K562 (cell line): ENCODE measurements around the gene SPNS1. TPM values are rescaled to one million over a fixed set of nuclear protein-coding genes. Genes with fewer than 3 reads are reported as not detected.

Experiments
- ATAC-seq: fragments of 200-7000 bp; cut with Tn5 transposase; 3 replicates; pipeline ENCODE4 v1.9.1; 2020; ENCODE audit warnings: moderate library complexity
- BruUV-seq: library from RNA; stranded (reverse); fragments of 400-500 nt; replicated peaks from 2 replicates; lab custom pipeline; 2021; lab: Mats Ljungman, UMichigan
- CTCF ChIA-PET: fragments of 300-600 bp; formaldehyde crosslinking; extraction: SDS; loops from one replicate; lab custom pipeline; 2021; ENCODE audit warnings: low intra/inter-chr PET ratio; lab: Yijun Ruan, JAX
- POLR2A ChIA-PET: fragments of 300-600, 350-650 bp; sonication (Branson Sonifier 250); formaldehyde crosslinking; extraction: SDS; loops from one replicate; lab custom pipeline; 2021; ENCODE audit warnings: antibody characterized with exemption, inconsistent platforms; lab: Yijun Ruan, JAX
- DNase-seq, 4 experiments: peaks; one replicate each; pipeline versions ENCODE4 v3.0.0 to v3.0.0-alpha.2; 2011 to 2018; ENCODE audit warnings: low spot score in 3 of 4, mixed read lengths in 3 of 4; ENCODE audit errors: extremely low read depth in 1 of 4
- FAIRE-seq: peaks from 2 replicates; lab custom pipeline; 2011; peaks lifted over from hg19 to GRCh38; lab: Jason Lieb, UNC
- H2AFZ ChIP-seq: 2 replicates; pipeline ENCODE4 v1.6.0; 2011; ENCODE audit warnings: low read depth, low read length, control low read depth, inconsistent platforms
- H3K27ac ChIP-seq: fragments of 200-600 bp; 3 replicates; pipeline ENCODE4 v1.8.0; 2011; ENCODE audit warnings: low read depth, mild to moderate bottlenecking, control low read depth, inconsistent platforms, low read length, moderate library complexity, mixed read lengths; ENCODE audit errors: extremely low read depth
- H3K27me3 ChIP-seq, 2 experiments: fragments of 300-600 bp in 1 of 2; 2 replicates in 1 of 2; 3 replicates in 1 of 2; pipeline versions ENCODE4 v1.6.0 to v1.8.0; 2011; ENCODE audit warnings: inconsistent platforms in 2 of 2, low read length in 2 of 2, mild to moderate bottlenecking in 1 of 2, mixed read lengths in 1 of 2, moderate library complexity in 1 of 2; ENCODE audit not compliant: control insufficient read depth in 2 of 2, insufficient read depth in 2 of 2
- H3K36me3 ChIP-seq: fragments of 300-600 bp; 3 replicates; pipeline ENCODE4 v1.8.0; 2011; ENCODE audit warnings: mild to moderate bottlenecking, low read length, inconsistent platforms; ENCODE audit not compliant: control insufficient read depth, insufficient read depth
- H3K4me1 ChIP-seq, 2 experiments: fragments of 200-600 bp in 1 of 2; replicated peaks in 1 of 2; 2 replicates in 1 of 2; 3 replicates in 1 of 2; pipeline versions ENCODE4 v1.5.1 to v1.8.0; 2011; ENCODE audit warnings: inconsistent platforms in 2 of 2, low read length in 2 of 2, mild to moderate bottlenecking in 1 of 2, mixed read lengths in 1 of 2, moderate library complexity in 1 of 2; ENCODE audit not compliant: control insufficient read depth in 2 of 2, insufficient read depth in 2 of 2
- H3K4me2 ChIP-seq: 2 replicates; pipeline ENCODE4 v1.6.1; 2011; ENCODE audit warnings: low read length, control low read depth, inconsistent platforms, mixed read lengths; ENCODE audit not compliant: insufficient read depth
- H3K4me3 ChIP-seq: fragments of 200-600 bp; sonication (generic), shearing (Covaris generic); 2 replicates; pipeline ENCODE4 v1.5.1; 2016; ENCODE audit warnings: control low read depth, inconsistent platforms
- H3K79me2 ChIP-seq: fragments of 200-600 bp; 3 replicates; pipeline ENCODE4 v1.8.0; 2011; ENCODE audit warnings: low read length, inconsistent platforms; ENCODE audit not compliant: control insufficient read depth, insufficient read depth
- H3K9ac ChIP-seq, 2 experiments: 2 replicates each; pipeline versions ENCODE4 v1.6.0 to v1.6.1; 2011; ENCODE audit warnings: low read depth in 2 of 2, low read length in 2 of 2, control low read depth in 1 of 2, inconsistent platforms in 1 of 2, mild to moderate bottlenecking in 1 of 2, mixed read lengths in 1 of 2; ENCODE audit not compliant: insufficient read depth in 1 of 2
- H3K9me1 ChIP-seq: one replicate; pipeline ENCODE4 v1.6.0; 2011; ENCODE audit warnings: inconsistent platforms, mild to moderate bottlenecking, low read length, moderate library complexity; ENCODE audit not compliant: control insufficient read depth, insufficient read depth
- H3K9me3 ChIP-seq: replicated peaks from 2 replicates; pipeline ENCODE4 v1.5.1; 2011; ENCODE audit warnings: low read depth, low read length, inconsistent platforms; ENCODE audit not compliant: control insufficient read depth, insufficient read depth
- H4K20me1 ChIP-seq: replicated peaks from 2 replicates; pipeline ENCODE4 v1.6.1; 2011; ENCODE audit warnings: low read length, inconsistent platforms, mixed read lengths; ENCODE audit not compliant: control insufficient read depth, insufficient read depth
- CREB1 ChIP-seq, 2 experiments: sonication (generic) in 1 of 2; formaldehyde crosslinking in 1 of 2; IDR thresholded peaks; 2 replicates each; pipeline versions ENCODE4 v1.6.1 to v1.8.0; 2012 to 2022; ENCODE audit warnings: inconsistent platforms in 1 of 2, mild to moderate bottlenecking in 1 of 2, missing genetic modification reagents in 1 of 2, moderate library complexity in 1 of 2
- GATAD2A ChIP-seq: fragments of 450-650 bp; IDR thresholded peaks from 2 replicates; pipeline ENCODE4 v1.6.1; 2017
- GATAD2B ChIP-seq: fragments of 450-650 bp; IDR thresholded peaks from 2 replicates; pipeline ENCODE4 v1.6.1; 2017; ENCODE audit warnings: mild to moderate bottlenecking, borderline replicate concordance
- HIVEP1 ChIP-seq: fragments of 250-450 bp; sonication (Bioruptor Pico); IDR thresholded peaks from 2 replicates; pipeline ENCODE4 v1.4.0; 2020; ENCODE audit warnings: mild to moderate bottlenecking
- HNRNPLL ChIP-seq: fragments of 200-400 bp; formaldehyde crosslinking; IDR thresholded peaks from 2 replicates; pipeline ENCODE4 v1.6.1; 2017; ENCODE audit warnings: low read length, low read depth, mild to moderate bottlenecking; ENCODE audit not compliant: poor library complexity, severe bottlenecking
- ILF3 ChIP-seq: fragments of 450-650 bp; IDR thresholded peaks from 2 replicates; pipeline ENCODE4 v1.6.1; 2018; ENCODE audit warnings: antibody characterized with exemption, mild to moderate bottlenecking, moderate library complexity, borderline replicate concordance
- NFIC ChIP-seq: fragments of 450-650 bp; IDR thresholded peaks from 2 replicates; pipeline ENCODE4 v1.6.1; 2017; ENCODE audit warnings: mild to moderate bottlenecking, inconsistent platforms
- POLR2G ChIP-seq: fragments of 200-400 bp; formaldehyde crosslinking; IDR thresholded peaks from 2 replicates; pipeline ENCODE4 v1.6.1; 2017; ENCODE audit warnings: low read depth, mild to moderate bottlenecking, antibody characterized with exemption, low read length, moderate library complexity
- PRPF4 ChIP-seq: fragments of 200-400 bp; formaldehyde crosslinking; IDR thresholded peaks from one replicate; pipeline ENCODE4 v1.6.1; 2017; ENCODE audit warnings: low read length, low read depth, mild to moderate bottlenecking; ENCODE audit not compliant: insufficient read depth, poor library complexity, severe bottlenecking
- RBBP5 ChIP-seq: fragments of 200-600 bp; sonication (generic); IDR thresholded peaks from 2 replicates; pipeline ENCODE4 v1.6.1; 2012; ENCODE audit warnings: borderline replicate concordance, mild to moderate bottlenecking, low read length, control low read depth, inconsistent platforms; ENCODE audit not compliant: insufficient read depth, poor library complexity, severe bottlenecking
- SREBF2 ChIP-seq: sonication (generic); formaldehyde crosslinking; IDR thresholded peaks from 2 replicates; pipeline ENCODE4 v1.4.0; 2020; ENCODE audit warnings: mild to moderate bottlenecking, missing genetic modification reagents
- WGBS: fragments of 100-300 bp; shearing (Covaris generic); methylation state at CpG from one replicate; pipeline ENCODE4 v1.1.6; 2016; ENCODE audit warnings: low coverage, mixed read lengths; ENCODE audit not compliant: insufficient coverage; ENCODE audit errors: missing lambda C conversion rate; 5-methylcytosine and 5-hydroxymethylcytosine counted together
- in situ Hi-C: fragments of 300-500 bp; cut with MboI; formaldehyde crosslinking; loops from 4 replicates; pipeline ENCODE4 v1.15.0; 2018; ENCODE audit warnings: inconsistent platforms, mixed read lengths
- intact Hi-C: fragments of 100-400 bp; cut with micrococcal nuclease; formaldehyde crosslinking; loops from 2 replicates; pipeline ENCODE4 v1.14.2; 2022
- polyA plus RNA-seq, 8 experiments: library from polyadenylated mRNA; depleted of rRNA in 4 of 8; stranded (reverse) in 5 of 8; unstranded in 3 of 8; fragments of >200 nt; fragmentation: Nextera tagmentation in 2 of 8; fragmentation: Illumina TruSeq in 1 of 8; extraction: Ambion mirVana in 2 of 8; extraction: Trizol in 1 of 8; gene quantifications; 2 replicates each; pipeline versions ENCODE4 v1.2.1 to v1.2.3, GENCODE V29; 2011 to 2014; ENCODE audit warnings: inconsistent platforms in 1 of 8, missing spikeins in 1 of 8
- total RNA-seq, 7 experiments: library from RNA; depleted of rRNA in 6 of 7; stranded (reverse); fragments of >200 nt in 6 of 7; fragmentation: Illumina TruSeq in 2 of 7; extraction: Trizol in 2 of 7; gene quantifications; 2 replicates each; pipeline versions ENCODE4 v1.2.1 to v1.2.3, GENCODE V29; 2011 to 2021; ENCODE audit warnings: low replicate concordance in 1 of 7
- TF ChIP-seq, protein P1 (sequence below): fragments of 450-650 bp; IDR thresholded peaks from 2 replicates; pipeline ENCODE4 v1.6.1; 2016; ENCODE audit warnings: missing biosample characterization, missing genetic modification characterization
- TF ChIP-seq, protein P2 (sequence below), 2 experiments: fragments of 450-650 bp; IDR thresholded peaks; 2 replicates each; pipeline ENCODE4 v1.6.1; 2016; ENCODE audit warnings: mild to moderate bottlenecking in 2 of 2, borderline replicate concordance in 1 of 2, low read depth in 1 of 2, moderate library complexity in 1 of 2

SPNS1 gene
- total and polyA plus RNA-seq, 9 of the 15 experiments (the other 6 are each of a cell fraction or from before 2014, with no cell fraction given) = 0.58 to 64.9 (median 13.7) TPM

DNA sequence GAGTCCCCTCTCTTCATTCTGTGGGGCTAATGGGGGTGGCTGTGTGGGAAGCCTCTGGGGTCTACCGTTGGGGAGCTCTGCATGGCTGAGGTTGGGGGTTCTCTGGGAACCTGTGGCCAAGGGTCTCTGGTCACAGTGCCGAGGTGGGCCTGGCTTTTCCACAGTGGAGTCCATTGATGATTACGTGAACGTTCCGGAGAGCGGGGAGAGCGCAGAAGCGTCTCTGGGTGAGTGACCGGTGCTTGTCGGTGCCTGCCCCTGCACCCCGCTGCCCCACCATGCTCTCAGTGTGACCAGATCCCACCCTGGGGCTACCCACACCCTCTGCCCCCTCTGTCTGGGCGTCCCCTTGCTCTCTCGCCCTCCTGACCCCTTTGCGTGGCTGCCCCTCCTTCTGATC lies 14.8 kb downstream of the SPNS1 start:
- FAIRE-seq = no peak
- H3K9ac ChIP-seq = peak overlapping the region in 1 of 2 experiments; percentile 45; a peak in 1 of 4 replicates
- no peak overlapping the region for H3K4me2 ChIP-seq
- no peak overlapping the region for H2AFZ ChIP-seq
- CTCF ChIA-PET = no interaction called here
- H3K36me3 ChIP-seq = peaks cover 8% of the 10 kb centered on the region; the same call in 1 of the 3 replicates
- no peak overlapping the region for H3K27ac ChIP-seq
- H3K79me2 ChIP-seq = no peaks in the 10 kb centered on the region
- H3K4me1 ChIP-seq = peaks cover 0 to 41% of the 10 kb centered on the region in 2 experiments; a peak in 3 of 5 replicates
- POLR2A ChIA-PET = no interaction called here
- intact Hi-C loops (no loop called here), in situ Hi-C loops (loop anchor here (10.0 to 25.0 kb wide), 2 partner anchors 95 to 1223 kb away; no protein-coding TSS in a partner anchor)
- no peaks in the 10 kb centered on the region for H3K9me1 ChIP-seq
- no peaks in the 10 kb centered on the region for H3K27me3 ChIP-seq
- H3K4me3 ChIP-seq = no peak overlapping the region
- H3K9me3 ChIP-seq = no peaks in the 10 kb centered on the region
- DNase-seq = no peak
- no TSS peak for BruUV-seq
- no peaks in the 10 kb centered on the region for H4K20me1 ChIP-seq
- 82% methylated on average over 14 of the region's 14 CpGs for WGBS
- ATAC-seq = no peak
- TF ChIP-seq POLR2G = no peak
- TF ChIP-seq, protein P1, sequence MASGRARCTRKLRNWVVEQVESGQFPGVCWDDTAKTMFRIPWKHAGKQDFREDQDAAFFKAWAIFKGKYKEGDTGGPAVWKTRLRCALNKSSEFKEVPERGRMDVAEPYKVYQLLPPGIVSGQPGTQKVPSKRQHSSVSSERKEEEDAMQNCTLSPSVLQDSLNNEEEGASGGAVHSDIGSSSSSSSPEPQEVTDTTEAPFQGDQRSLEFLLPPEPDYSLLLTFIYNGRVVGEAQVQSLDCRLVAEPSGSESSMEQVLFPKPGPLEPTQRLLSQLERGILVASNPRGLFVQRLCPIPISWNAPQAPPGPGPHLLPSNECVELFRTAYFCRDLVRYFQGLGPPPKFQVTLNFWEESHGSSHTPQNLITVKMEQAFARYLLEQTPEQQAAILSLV (tag) = no peak
- no peak for TF ChIP-seq PRPF4
- TF ChIP-seq RBBP5 = no peak
- TF ChIP-seq CREB1 (IDR thresholded peaks at IDR 0.05) = no peak
- TF ChIP-seq CREB1 (CRISPR knock-in tag; IDR thresholded peaks at IDR 0.05) = no peak
- TF ChIP-seq NFIC = no peak
- TF ChIP-seq ILF3 = no peak
- no peak for TF ChIP-seq SREBF2 (CRISPR knock-in tag)
- no peak for TF ChIP-seq HIVEP1 (CRISPR knock-in tag)
- TF ChIP-seq, protein P2, sequence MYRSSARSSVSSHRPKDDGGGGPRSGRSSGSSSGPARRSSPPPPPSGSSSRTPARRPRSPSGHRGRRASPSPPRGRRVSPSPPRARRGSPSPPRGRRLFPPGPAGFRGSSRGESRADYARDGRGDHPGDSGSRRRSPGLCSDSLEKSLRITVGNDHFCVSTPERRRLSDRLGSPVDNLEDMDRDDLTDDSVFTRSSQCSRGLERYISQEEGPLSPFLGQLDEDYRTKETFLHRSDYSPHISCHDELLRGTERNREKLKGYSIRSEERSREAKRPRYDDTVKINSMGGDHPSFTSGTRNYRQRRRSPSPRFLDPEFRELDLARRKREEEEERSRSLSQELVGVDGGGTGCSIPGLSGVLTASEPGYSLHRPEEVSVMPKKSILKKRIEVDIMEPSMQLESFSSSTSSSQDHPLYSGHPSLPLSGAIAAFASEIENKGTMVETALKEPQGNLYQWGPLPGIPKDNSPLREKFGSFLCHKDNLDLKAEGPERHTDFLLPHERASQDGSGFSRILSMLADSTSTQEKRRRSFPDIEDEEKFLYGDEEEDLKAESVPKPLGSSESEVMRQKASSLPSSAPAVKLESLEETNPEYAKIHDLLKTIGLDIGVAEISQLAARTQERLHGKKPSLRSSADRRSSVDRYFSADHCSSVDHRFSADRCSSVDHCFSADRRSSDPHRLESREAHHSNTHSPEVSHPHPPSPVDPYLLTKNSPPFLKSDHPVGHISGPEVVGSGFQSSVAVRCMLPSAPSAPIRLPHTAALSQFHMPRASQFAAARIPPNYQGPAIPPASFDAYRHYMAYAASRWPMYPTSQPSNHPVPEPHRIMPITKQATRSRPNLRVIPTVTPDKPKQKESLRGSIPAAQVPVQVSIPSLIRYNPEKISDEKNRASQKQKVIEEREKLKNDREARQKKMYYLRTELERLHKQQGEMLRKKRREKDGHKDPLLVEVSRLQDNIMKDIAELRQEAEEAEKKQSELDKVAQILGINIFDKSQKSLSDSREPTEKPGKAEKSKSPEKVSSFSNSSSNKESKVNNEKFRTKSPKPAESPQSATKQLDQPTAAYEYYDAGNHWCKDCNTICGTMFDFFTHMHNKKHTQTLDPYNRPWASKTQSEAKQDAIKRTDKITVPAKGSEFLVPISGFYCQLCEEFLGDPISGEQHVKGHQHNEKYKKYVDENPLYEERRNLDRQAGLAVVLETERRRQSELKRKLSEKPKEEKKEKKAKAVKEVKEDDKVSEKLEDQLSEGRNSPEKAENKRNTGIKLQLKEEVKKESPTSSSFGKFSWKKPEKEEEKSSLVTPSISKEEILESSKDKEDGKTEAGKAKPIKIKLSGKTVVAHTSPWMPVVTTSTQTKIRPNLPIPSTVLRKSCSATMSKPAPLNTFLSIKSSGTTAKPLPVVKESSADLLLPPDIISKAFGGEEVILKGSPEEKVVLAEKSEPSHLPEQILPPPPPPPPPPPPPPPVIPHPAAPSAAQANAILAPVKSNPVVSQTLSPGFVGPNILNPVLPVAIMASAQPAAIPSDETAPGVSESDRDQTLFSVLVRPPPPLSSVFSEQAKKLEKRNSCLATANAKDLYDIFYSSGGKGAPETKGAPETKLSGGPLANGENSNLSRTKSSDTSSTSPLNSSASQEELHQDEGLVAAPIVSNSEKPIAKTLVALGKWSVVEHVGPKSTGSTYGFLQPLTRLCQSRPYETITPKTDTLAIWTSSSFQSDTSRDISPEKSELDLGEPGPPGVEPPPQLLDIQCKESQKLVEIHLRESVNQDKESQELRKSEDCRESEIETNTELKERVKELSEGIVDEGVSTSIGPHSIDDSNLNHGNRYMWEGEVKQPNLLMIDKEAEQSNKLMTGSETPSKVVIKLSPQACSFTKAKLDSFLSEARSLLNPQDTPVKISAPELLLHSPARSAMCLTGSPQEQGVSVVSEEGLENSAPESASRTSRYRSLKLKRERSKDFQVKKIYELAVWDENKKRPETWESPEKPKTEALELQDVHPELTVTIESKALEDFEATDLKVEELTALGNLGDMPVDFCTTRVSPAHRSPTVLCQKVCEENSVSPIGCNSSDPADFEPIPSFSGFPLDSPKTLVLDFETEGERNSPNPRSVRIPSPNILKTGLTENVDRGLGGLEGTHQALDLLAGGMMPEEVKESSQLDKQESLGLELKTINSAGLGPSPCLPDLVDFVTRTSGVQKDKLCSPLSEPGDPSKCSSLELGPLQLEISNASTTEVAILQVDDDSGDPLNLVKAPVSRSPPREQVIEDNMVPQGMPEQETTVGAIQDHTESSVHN (IDR thresholded peaks at IDR 0.05; ENCODE audit: borderline replicate concordance in 1 of 2, low read depth in 1 of 2) = no peak
- no peak for TF ChIP-seq GATAD2A
- TF ChIP-seq HNRNPLL = no peak
- TF ChIP-seq GATAD2B = no peak
